Spleen (tissue), 7 donors: ENCODE measurements around the gene NGEF.

Source experiments
- POLR2A ChIP-seq, 3 donors: fragments of 450-650 bp; IDR thresholded peaks; one replicate each; pipeline ENCODE4 v1.5.1; 2017; ENCODE audit warnings: antibody characterized with exemption in 3 of 3, mild to moderate bottlenecking in 1 of 3
- POLR2AphosphoS5 ChIP-seq, 3 donors: sonication (generic); formaldehyde crosslinking; IDR thresholded peaks; one replicate each; pipeline ENCODE4 v1.5.1; 2017; ENCODE audit warnings: antibody characterized with exemption in 3 of 3
- TF ChIP-seq, protein P1 (sequence below), 11 experiments: fragments of 200-600 bp in 7 of 11; fragments of 450-650 bp in 4 of 11; sonication (generic) in 4 of 11; IDR thresholded peaks in 8 of 11; conservative IDR thresholded peaks in 3 of 11; 1 replicate in 7 of 11; 2 replicates in 4 of 11; pipeline versions ENCODE4 v1.4.0 to v1.8.0; 2016 to 2021; ENCODE audit warnings: antibody characterized with exemption in 11 of 11, inconsistent platforms in 4 of 11, mild to moderate bottlenecking in 1 of 11
- donor health status: DM: no; HTN: no; CAD: no; lungs with moderate emphysema.
- donor health status: DM: no; HTN: no; CAD: no.
- donor health status: DM: no; HTN: no; CAD: no.

DNA sequence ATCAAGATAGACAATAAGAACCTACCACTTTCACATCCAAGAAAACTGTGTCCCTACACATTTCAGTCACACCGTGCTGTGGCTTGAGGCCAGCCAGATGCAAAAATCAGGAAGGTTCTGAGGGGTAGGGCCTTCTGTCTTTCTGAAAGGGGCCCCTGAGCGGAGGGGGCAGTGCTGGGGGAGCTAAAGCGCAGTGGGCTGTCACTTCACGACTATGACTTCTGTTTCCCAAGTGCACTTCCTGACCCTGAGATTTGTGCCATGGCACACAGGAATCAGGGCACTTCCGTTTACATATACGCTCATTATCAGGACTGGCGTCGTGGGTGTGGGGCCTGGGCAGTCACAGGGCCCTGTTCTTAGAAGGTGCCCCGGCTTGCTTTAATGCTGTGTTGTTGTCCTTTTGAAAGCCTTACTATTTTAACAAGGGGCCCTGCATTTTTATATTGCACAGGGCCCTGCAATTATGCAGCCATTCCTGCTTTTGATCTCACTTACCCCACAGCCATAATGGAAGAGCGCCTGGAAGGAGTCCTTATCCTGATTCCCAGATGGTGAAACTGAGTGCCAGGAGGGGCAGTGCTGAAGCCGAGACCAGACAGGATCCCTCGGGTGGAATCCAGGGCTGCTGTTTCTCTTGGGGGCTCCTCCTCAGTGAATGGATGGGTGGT lies 620 bp downstream of the NGEF start:
- TF ChIP-seq, protein P1, sequence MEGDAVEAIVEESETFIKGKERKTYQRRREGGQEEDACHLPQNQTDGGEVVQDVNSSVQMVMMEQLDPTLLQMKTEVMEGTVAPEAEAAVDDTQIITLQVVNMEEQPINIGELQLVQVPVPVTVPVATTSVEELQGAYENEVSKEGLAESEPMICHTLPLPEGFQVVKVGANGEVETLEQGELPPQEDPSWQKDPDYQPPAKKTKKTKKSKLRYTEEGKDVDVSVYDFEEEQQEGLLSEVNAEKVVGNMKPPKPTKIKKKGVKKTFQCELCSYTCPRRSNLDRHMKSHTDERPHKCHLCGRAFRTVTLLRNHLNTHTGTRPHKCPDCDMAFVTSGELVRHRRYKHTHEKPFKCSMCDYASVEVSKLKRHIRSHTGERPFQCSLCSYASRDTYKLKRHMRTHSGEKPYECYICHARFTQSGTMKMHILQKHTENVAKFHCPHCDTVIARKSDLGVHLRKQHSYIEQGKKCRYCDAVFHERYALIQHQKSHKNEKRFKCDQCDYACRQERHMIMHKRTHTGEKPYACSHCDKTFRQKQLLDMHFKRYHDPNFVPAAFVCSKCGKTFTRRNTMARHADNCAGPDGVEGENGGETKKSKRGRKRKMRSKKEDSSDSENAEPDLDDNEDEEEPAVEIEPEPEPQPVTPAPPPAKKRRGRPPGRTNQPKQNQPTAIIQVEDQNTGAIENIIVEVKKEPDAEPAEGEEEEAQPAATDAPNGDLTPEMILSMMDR (IDR thresholded peaks at IDR 0.05 in 8 of 11, conservative IDR thresholded peaks at IDR 0.05 in 3 of 11): no peak
- peak in 2 of 3 donors; percentile 38 to 52 for TF ChIP-seq POLR2AphosphoS5 (IDR thresholded peaks at IDR 0.05)
- TF ChIP-seq POLR2A (IDR thresholded peaks at IDR 0.05): no peak
